ENCODE data around the gene FOXC2.

FOXC2 gene

DNA sequence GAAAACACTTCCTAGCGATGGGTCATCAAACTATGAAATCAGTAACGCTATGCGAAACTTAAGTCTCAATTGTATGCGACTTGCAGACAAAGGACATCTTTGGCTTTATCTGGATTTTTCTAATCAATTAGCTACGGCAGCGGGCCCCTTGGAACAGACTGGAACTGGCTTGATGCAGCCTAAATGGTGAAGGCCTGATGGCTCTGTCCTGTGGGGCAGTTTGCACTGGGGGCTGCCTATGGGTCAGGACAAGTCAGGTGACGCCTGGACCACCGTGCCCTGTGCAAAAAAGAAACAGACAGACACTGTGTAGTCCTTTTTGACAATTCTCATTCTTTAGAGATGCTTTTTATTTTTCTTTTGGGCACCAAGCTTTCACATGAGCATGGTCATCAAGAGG is 33.6 kb upstream of the FOXC2 start:
- DNase-seq (ENCODE audit: low read depth) = no peak
- TF ChIP-seq, protein P1, sequence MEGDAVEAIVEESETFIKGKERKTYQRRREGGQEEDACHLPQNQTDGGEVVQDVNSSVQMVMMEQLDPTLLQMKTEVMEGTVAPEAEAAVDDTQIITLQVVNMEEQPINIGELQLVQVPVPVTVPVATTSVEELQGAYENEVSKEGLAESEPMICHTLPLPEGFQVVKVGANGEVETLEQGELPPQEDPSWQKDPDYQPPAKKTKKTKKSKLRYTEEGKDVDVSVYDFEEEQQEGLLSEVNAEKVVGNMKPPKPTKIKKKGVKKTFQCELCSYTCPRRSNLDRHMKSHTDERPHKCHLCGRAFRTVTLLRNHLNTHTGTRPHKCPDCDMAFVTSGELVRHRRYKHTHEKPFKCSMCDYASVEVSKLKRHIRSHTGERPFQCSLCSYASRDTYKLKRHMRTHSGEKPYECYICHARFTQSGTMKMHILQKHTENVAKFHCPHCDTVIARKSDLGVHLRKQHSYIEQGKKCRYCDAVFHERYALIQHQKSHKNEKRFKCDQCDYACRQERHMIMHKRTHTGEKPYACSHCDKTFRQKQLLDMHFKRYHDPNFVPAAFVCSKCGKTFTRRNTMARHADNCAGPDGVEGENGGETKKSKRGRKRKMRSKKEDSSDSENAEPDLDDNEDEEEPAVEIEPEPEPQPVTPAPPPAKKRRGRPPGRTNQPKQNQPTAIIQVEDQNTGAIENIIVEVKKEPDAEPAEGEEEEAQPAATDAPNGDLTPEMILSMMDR (conservative IDR thresholded peaks at IDR 0.05; ENCODE audit: control insufficient read depth, insufficient read depth, low read depth, low read length) = no peak
- H3K4me3 ChIP-seq (ENCODE audit: control insufficient read depth, low read depth, low read length) = no peak overlapping the region

DNA sequence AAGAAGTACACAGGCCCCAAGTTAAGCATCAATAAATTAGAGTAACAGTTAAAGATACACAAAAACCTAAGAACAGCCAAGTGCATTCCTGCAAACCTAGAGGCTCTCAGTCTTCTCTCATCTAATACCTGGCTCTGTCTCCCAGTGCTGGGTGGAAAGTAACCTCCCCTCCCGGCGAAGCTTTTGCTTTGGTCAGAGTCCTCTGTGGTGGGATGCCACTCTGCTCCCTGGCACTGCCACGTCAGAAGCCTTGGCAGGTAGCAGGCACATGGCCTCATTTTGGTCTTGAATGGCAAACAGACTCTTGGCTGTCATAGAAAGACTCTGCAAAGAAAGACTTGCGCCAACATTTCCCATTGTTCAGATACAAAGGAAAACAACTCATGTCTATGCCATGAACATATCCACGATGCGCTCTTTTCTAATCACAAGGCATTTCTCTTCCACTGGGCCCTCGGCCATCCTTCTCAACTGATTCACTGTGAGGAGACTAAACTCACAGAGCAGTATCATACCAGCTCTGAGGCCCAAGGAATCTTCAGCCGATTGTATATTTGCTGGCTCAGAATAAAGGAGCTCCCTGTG is 32.8 kb upstream of the FOXC2 start:
- no peak for DNase-seq (ENCODE audit: low read depth)
- no peak overlapping the region for H3K4me3 ChIP-seq (ENCODE audit: control insufficient read depth, low read depth, low read length)
- TF ChIP-seq, protein P1 (conservative IDR thresholded peaks at IDR 0.05; ENCODE audit: control insufficient read depth, insufficient read depth, low read depth, low read length) = no peak

DNA sequence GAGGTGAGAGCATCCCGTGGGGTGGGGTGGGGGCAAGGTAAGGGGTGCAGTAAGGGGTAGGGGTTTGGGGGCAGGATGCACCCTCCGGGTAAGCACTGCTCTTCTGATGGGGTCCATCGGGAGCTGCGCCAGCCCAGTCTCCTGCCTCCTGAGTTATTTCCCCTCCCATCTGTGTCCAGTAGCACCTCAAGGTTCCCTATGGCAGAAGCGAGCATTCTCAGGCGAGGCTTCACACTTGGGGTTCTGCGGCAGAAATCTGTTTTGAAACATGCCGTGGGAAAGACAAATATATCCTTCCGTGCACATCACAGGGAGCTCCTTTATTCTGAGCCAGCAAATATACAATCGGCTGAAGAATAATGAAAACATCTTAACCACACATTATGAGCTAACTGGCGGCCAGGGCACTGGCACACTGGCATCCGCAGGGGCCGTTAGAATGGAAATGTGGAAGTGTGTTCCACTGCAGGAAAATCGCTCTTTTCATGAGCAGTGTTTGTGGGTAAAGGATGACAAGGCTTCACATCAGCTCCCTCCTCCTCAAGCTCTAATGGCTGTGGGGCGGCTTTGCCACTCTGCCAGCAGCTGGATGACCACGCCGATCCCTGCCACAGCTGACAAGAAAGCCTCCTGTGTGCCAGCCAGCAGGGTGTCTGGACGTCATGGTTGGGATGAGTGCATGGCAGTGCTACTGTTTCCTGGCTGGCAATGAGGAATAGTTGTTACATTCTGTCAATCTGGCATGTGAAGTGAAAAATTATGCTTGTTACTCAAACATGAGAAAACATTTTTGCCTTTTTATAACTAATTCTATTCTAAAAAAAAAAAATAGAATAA is 31.6 kb upstream of the FOXC2 start:
- no peak for DNase-seq (ENCODE audit: low read depth)
- H3K4me3 ChIP-seq (ENCODE audit: control insufficient read depth, low read depth, low read length) = no peak overlapping the region
- TF ChIP-seq, protein P1 (conservative IDR thresholded peaks at IDR 0.05; ENCODE audit: control insufficient read depth, insufficient read depth, low read depth, low read length) = no peak

DNA sequence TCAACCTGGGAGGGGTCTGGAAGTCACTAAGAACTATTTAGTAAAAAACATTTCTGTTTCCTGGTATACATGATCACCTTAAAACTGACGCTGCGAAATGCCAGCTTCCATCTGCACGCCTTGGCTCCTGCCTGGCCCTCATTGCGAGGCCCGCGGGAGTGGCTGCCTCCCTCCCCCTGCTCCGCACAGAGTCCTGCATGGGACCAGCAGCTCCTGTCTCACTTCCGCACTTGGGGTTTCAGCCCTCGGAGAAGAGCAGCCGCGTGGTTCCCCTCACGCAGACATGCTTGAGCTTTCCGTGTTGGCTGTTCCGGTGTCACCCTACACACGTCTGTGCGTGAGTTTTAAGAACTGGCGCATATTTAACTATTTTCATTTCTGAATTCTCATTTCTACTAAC is 30.0 kb upstream of the FOXC2 start:
- TF ChIP-seq, protein P1 (conservative IDR thresholded peaks at IDR 0.05; ENCODE audit: control insufficient read depth, insufficient read depth, low read depth, low read length) = no peak
- H3K4me3 ChIP-seq (ENCODE audit: control insufficient read depth, low read depth, low read length) = no peak overlapping the region
- no peak for DNase-seq (ENCODE audit: low read depth)

DNA sequence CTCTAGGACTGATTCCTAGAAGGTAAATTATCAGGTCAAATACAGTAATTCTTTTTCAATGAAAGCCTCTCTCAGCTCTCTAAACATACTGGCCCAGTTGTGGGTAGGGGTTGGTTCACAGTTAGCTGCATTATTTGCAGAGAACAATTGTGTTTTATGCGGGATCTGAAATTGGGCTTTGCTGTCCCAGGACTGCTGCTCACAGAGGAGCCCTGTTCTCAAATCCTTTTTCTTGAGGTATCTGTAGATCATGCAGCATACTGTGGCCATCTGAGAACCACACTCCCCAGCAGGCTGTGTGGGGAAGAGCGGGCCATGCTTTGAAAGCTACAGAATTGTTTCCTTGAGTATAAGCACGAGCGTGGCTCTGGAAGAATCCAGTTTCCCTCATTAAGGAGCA is 29.1 kb upstream of the FOXC2 start:
- no peak overlapping the region for H3K4me3 ChIP-seq (ENCODE audit: control insufficient read depth, low read depth, low read length)
- DNase-seq (ENCODE audit: low read depth) = no peak
- TF ChIP-seq, protein P1 (conservative IDR thresholded peaks at IDR 0.05; ENCODE audit: control insufficient read depth, insufficient read depth, low read depth, low read length) = no peak

DNA sequence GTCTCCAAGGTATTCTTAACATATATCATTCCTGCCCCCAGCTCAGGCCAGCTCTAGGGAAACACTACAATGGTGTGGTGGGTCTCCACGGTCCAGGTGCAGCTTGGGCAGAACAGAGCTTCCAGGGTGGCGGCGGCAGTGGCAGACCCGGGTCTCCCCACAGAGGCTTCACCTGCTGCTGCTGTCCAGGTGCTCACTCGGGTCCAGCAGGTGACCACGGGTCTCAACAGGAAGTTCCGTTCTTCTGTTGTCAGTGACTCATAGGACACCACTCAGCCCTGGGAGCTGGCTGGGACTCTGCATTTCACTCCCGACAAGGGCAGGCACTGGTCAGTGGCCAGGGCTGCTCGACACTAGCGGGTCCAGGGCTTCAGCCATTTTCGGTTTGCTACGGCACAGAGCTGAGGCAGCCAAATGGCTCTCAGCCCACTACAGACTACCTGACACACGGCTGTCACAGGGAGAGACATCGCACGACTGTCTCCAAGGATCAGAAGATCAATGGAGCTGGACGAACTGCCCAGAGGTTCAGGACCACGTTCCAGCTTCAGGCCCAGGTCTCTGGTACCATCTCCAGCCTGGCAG is 28.3 kb upstream of the FOXC2 start:
- TF ChIP-seq, protein P1 (conservative IDR thresholded peaks at IDR 0.05; ENCODE audit: control insufficient read depth, insufficient read depth, low read depth, low read length) = no peak
- no peak overlapping the region for H3K4me3 ChIP-seq (ENCODE audit: control insufficient read depth, low read depth, low read length)
- DNase-seq (ENCODE audit: low read depth) = no peak

Data from fibroblast of mammary gland (primary cell).